Activated CD4-positive, alpha-beta T cell treated with anti-CD3 and anti-CD28 coated beads, Interleukin-2, Interleukin-6, amounts not matched to agents 100 ng/mL and 50 ng/mL, durations not matched to agents 16 hours and 8 hours (primary cell): ENCODE data around the gene GABRA5.
A peak's percentile ranks its signal among the peaks of the same experiment; 100 is the strongest.
"Not testable (repeated sequence)": the region's sequence is repeated elsewhere in the genome, so short reads cannot be mapped to it uniquely, and the experiment has no call there.

ENCODE experiments used
- DNase-seq: peaks from one replicate; pipeline ENCODE4 v3.0.0-alpha.2; 2020

GABRA5 gene

DNA sequence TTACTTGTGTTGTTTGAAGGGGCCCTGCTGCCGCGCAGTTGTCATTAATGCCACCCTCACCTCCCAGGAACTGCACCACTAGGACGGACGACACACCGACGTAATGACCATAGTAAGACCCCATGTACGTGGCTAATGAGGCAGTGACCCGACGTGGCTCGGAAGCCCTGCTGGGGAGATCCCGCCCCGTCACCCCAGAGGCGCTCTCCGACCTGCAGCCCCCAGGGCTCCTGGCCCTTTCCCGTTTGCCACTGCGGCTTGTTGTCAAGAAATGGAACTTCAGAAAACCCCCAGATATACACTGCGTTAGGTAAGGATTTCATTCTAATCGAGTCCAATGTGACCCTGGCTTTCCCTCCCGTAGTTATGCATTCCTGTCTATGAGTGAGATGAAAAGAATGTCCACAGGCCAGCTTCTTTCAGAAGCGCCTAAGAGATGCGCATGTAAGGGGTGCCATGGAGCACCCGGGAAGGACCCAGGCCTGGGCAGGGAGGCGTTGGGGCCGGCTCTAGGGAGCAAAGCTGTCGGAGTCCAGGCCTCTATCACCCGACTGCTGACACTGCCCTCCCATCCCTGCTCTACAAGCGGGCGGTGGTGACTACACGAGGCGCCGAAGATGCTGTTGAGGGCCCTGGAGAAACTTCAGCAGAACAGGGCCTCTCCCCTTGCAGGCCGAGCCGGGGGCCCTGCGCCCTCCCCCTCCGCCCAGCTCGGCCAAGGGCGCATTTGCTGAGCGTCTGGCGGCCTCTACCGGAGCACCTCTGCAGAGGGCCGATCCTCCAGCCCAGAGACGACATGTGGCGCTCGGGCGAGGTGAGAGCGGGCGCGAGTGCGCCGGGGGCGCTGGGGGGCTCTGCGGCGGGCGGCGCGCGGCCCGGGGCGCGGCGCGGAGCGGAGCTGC, at the start of gene GABRA5:
TSS of gene GABRA5 (plus strand) at position 765 of the 902 bp plus-strand sequence. CDS start 2,187 bp downstream, outside the sequence.
- DNase-seq, result peak; percentile 19

- not testable (repeated sequence) for DNase-seq
Measured at GRCh38 chr15:26831191-26831590, 35.7 kb upstream of the GABRA5 start.

- DNase-seq, result no peak
Measured at GRCh38 chr15:26831951-26832350, 34.9 kb upstream of the GABRA5 start.

DNA sequence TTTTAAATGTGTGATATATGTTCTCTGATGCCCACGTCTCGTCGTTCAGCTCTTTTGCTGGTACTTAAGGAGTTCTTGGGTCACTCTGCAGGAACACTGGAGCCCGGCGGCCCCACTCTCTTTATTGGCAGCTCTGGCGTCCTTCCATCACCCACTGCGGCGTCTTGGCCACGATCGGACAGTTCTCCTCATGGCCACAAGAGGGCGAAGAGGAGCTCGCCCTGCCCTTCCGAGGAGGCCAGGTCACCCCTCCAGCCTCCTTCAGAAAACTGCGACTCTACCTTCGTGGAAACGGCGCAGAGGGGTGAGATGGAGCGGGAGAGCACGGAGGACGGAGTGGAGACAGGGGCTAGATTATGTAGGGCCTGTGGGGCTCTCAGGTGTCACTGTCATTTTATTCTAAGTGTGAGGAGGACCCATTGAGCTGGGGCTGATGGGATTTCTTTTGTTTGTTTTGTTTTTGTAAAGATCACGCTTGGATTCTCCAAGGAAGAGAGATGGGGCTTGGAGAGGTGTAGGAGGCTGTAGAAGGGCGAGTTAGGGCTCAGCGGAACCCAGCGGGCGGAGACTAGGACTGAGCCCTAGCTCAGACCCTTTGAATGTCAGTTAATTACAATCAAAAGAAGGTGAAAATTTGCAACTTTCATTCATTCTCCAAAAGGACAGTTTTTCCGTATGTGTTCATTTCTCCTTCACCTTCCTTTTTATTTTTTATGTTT, 28.0 kb upstream of the GABRA5 start:
- peak; percentile 47 for DNase-seq

- DNase-seq, result no peak
Measured at GRCh38 chr15:26841514-26841913, 25.3 kb upstream of the GABRA5 start.

DNA sequence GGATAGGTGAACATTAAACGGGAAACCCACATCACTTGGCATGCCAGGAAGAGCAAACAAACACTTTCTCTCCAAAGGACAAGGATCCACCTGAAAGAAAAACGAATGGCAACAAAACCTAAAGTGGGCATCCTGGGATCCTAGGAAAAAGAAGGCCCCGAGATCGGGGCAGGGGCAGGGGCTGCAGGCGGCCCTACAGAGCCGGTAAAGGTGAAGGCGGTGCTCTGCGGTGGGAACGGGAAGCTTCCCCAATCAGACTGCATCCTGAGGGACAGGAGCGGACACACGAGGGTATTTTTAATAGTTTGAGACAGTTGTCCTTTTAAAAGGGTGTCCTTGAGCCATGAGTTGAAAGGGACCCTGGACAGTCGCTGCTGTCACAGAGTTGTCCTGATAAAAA, 24.9 kb upstream of the GABRA5 start:
- DNase-seq, result no peak

DNA sequence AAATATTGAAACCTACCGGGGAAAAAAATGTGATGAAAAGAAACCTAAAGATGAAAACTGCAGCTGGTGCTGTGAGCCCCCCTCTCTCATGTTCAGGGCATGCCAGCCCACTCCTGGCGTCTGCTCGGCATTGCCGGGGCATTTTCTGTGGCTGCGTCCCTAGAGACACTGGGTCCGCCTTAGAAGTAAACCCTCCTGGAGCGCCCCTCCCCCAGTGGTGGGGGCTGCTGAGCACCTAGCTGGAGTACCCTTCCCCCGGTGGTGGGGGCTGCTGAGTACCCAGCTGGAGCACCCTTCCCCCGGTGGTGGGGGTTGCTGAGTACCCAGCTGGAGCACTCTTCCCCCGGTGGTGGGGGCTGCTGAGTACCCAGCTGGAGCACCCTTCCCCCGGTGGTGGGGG, 24.5 kb upstream of the GABRA5 start:
- DNase-seq, result no peak

DNA sequence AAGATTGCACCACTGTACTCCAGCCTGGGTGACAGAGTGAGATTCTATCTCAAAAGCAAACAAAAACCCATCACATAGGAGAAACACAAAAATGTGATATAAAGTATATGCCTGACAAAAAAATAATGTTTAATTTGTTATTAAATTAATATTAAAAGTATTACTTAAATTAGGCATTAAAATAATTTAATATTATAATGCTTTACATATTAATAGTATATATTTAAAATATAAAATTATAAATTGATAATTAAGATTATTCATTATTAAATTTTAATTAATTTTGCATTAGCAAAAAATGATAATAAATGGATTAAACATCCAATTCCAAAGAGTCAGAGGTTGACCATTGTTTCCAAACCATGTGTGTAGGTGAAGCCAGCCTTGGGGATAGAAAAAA, 22.0 kb upstream of the GABRA5 start:
- no peak for DNase-seq

GRCh38 chr15:26848498-26848897, 18.4 kb upstream of the GABRA5 start:
- DNase-seq, result no peak

GRCh38 chr15:26850161-26850560, 16.7 kb upstream of the GABRA5 start:
- no peak for DNase-seq

DNA sequence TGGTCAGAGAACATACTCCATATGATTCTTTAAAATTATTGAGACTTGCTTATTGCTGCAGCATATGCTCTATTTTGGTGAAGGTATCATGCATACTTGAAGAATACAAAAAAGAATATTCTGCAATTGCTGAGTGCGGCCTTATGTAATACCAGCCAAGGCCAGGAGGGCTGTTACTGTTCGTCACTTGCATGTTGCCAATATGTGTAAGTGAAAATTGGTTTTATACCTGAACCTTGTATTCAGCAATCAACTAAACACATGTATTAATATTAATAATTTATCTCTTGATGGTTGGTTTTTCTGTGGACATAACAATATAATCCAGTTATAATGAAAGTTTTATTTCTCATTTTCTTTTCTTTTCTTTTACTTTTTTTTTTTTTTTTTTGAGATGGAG, 13.9 kb upstream of the GABRA5 start:
- no peak for DNase-seq

DNA sequence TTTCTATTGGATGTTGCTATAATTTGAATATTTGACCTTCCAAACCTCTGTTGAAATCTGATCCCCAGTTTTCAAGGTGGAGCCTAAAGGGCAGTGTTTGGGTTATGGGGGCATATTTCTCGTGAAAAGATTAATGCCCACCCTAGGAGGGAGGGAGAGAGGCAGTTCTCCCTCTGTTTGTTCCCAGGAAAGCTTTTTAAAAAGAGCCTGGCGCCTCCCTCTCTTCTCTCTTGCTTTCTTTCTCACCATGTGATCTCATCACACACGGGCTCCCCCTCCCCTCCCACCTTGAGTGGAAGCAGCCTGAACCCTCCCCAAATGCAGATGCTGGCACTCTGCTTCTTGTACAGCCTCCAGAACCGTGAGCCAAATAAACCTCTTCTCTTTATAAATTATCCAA, 12.4 kb upstream of the GABRA5 start:
- DNase-seq, result no peak

DNA sequence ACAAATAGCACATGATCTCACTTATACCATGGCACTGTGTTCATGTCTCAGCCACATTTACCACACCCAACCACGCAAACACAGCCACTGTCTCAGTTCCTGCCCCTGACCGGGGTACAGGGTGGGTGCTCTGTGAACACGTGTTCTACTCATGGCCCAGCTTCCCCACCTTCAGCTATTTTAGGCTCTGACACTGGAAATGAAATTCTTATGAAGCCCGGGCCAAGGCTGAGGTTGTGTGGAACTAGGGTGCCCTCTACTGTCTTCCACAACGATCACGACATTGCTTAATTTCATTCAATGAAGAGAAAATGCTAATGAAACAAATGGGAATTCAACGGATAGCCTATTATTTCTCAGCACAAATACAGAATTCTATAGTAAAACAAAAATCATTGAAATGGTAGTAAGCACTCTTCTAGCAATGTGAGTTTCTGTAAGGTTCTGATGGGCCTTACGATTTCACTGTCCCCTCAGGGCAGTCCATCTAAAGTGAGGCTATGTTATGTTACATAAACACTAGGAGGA, 2.1 kb upstream of the GABRA5 start:
- DNase-seq, result peak; percentile 36

GRCh38 chr15:26867200-26868007, 542 bp downstream of the GABRA5 start:
- no peak for DNase-seq

DNA sequence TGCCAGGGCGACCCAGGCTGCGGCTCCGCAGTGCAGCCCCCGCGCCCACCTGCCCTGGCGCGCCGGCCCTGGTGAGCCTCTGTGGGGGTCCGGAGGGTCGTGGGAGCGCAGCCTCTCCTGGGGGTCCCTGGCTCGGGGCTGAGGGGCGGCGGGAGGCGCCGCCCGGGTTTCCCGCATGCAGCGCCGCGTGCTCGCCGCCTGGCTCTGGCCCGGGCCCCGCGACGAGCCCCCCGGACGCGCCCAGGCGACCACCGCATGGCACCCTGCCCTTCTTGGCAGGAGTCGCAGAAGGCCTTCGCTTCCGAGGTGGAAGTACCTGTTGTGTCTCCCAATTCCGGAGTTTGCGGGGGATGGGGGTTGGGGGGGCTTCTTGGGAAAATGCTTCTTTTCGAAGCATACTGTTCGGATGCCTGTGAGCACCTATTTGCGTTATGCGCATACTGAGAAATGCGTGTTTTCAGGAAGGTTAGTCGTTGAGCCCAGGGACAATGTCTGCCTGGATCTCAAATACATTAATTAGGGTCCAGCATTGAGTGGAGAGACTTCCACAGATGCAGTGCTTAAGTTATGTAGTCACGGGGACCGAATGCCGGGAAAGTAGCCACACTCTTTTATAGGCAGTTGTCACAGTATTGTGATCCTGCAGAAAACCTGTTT, 1.3 kb downstream of the GABRA5 start:
- DNase-seq, result no peak

DNA sequence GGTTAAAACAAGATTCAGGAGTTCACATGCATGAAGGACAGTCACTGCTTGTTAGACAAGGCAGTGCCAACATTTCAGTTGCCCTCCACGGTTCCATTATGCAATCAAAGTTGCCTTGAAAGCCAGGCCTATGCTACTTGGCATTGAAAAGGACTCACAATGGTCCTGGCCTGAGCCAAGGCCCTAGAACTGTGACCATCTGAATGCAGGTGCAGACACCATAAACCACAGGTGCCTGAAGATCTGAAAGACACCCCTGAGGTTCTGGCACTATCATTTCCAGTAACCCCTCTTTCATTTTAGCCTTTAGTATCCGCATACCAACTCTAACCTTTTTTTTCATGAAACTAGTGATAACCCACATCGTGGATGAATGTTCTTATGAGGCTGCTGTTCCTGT, 2.8 kb downstream of the GABRA5 start:
- no peak for DNase-seq

GRCh38 chr15:26870346-26870745, 3.5 kb downstream of the GABRA5 start:
- no peak for DNase-seq

GRCh38 chr15:26872206-26872605, 5.3 kb downstream of the GABRA5 start:
- DNase-seq, result no peak

GRCh38 chr15:26873846-26874245, 7.0 kb downstream of the GABRA5 start:
- no peak for DNase-seq

DNA sequence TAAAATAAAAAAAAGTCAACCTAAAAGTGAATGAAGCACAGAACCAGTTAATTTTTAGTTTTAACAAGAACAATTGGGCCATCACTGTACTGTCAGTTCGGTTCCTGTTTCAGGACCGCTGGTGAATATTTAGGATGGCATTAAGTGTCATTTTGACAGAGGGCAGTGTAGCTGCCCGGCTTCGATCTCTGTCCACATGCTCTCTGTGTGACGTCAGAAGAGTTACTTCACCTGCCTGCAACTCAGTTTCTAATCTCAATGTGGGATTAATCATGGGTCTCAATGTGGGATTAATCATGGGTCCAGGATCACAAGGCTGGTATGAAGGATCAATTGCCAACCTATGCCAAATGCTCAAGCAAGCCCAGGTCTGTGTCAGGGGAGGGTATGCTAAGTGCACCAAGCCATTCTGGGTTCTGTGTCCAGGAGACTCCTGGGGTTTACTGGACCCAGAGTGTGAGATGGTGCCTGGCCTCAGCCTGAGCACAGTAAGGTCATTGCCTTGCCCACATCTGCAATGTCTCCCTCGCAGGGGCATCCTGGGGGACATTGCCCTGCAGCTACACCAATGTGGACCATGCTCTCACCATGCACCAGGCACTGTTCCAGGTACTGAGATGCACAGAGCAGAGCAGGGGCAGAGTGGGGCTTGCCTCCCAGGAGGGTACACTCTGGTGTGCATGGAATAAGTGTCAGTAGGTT, 8.1 kb downstream of the GABRA5 start:
- DNase-seq, result no peak

GRCh38 chr15:26875476-26875850, 8.6 kb downstream of the GABRA5 start:
- DNase-seq, result no peak

- DNase-seq, result no peak
Measured at GRCh38 chr15:26877831-26878230, 11.0 kb downstream of the GABRA5 start.
